BLaER1 treated with 17β-estradiol and CSF1 and Interleukin-3, amounts not matched to agents 10 nM and 100 nM (cell line): ENCODE measurements around the gene PKHD1.

Experiments
- H3K27ac ChIP-seq, 11 experiments: shearing (Covaris generic); formaldehyde crosslinking; 2 replicates each; pipeline ENCODE4 v1.8.1; 2022
- H3K27me3 ChIP-seq, 11 experiments: shearing (Covaris generic); formaldehyde crosslinking; 2 replicates each; pipeline ENCODE4 v1.8.1; 2022
- H3K36me3 ChIP-seq, 11 experiments: shearing (Covaris generic); formaldehyde crosslinking; 2 replicates each; pipeline ENCODE4 v1.8.1; 2022
- H3K4me1 ChIP-seq, 10 experiments: shearing (Covaris generic); formaldehyde crosslinking; 2 replicates each; pipeline ENCODE4 v1.8.1; 2022
- H3K4me2 ChIP-seq, 11 experiments: shearing (Covaris generic); formaldehyde crosslinking; 2 replicates each; pipeline ENCODE4 v1.8.1; 2022
- H3K4me3 ChIP-seq, 10 experiments: shearing (Covaris generic); formaldehyde crosslinking; 2 replicates each; pipeline ENCODE4 v1.8.1; 2022
- H3K9ac ChIP-seq, 11 experiments: shearing (Covaris generic); formaldehyde crosslinking; 2 replicates each; pipeline ENCODE4 v1.8.1; 2022
- H3K9me3 ChIP-seq, 11 experiments: shearing (Covaris generic); formaldehyde crosslinking; replicated peaks in 1 of 11; 2 replicates each; pipeline ENCODE4 v1.8.1; 2022
- H4K20me1 ChIP-seq, 11 experiments: shearing (Covaris generic); formaldehyde crosslinking; 2 replicates each; pipeline ENCODE4 v1.8.1; 2022
- Cebpa-rat ChIP-seq, 11 experiments: shearing (Covaris generic); IDR thresholded peaks; 2 replicates each; pipeline ENCODE4 v1.8.1; 2022

The PKHD1 gene

GRCh38 chr6:52108128-52108527 is 20.7 kb upstream of the PKHD1 start:
- Histone ChIP-seq H3K4me3 (no peak overlapping the region), H3K4me1 (peaks cover 0 to 16% (median 6%) of the 10 kb centered on the region in 10 experiments; a peak in 15 of 20 replicates), H3K9me3 (peaks cover 7 to 21% (median 15%) of the 10 kb centered on the region in 11 experiments; a peak in 13 of 22 replicates), H3K36me3 (no peaks in the 10 kb centered on the region), H4K20me1 (no peaks in the 10 kb centered on the region), H3K9ac (no peak overlapping the region), H3K4me2 (no peak overlapping the region), H3K27me3 (no peaks in the 10 kb centered on the region), H3K27ac (no peak overlapping the region)
- no peak for TF ChIP-seq Cebpa-rat (IDR thresholded peaks at IDR 0.05)

GRCh38 chr6:52106994-52107393 is 19.6 kb upstream of the PKHD1 start:
- Histone ChIP-seq H3K4me2 (peak overlapping the region in 3 of 11 experiments; percentile 9 to 17 (median 10); a peak in 3 of 22 replicates), H3K4me1 (peaks cover 0 to 27% (median 18%) of the 10 kb centered on the region in 10 experiments; a peak in 16 of 20 replicates), H3K4me3 (no peak overlapping the region), H3K9me3 (peaks cover 5 to 13% (median 11%) of the 10 kb centered on the region in 11 experiments; a peak in 13 of 22 replicates), H3K27ac (no peak overlapping the region), H3K9ac (no peak overlapping the region), H3K36me3 (no peaks in the 10 kb centered on the region), H4K20me1 (no peaks in the 10 kb centered on the region), H3K27me3 (no peaks in the 10 kb centered on the region)
- TF ChIP-seq Cebpa-rat (IDR thresholded peaks at IDR 0.05) = no peak

GRCh38 chr6:52104979-52105378 is 17.6 kb upstream of the PKHD1 start:
- Histone ChIP-seq H3K4me3 (no peak overlapping the region), H3K9ac (no peak overlapping the region), H3K4me2 (no peak overlapping the region), H4K20me1 (no peaks in the 10 kb centered on the region; a peak in 1 of 22 replicates), H3K27me3 (no peaks in the 10 kb centered on the region), H3K36me3 (no peaks in the 10 kb centered on the region), H3K4me1 (peaks cover 0 to 32% (median 19%) of the 10 kb centered on the region in 10 experiments; a peak in 16 of 20 replicates), H3K9me3 (no peaks in the 10 kb centered on the region), H3K27ac (no peak overlapping the region)
- no peak for TF ChIP-seq Cebpa-rat (IDR thresholded peaks at IDR 0.05)

GRCh38 chr6:52103623-52104022 is 16.2 kb upstream of the PKHD1 start:
- Histone ChIP-seq H3K4me1 (peaks cover 0 to 32% (median 19%) of the 10 kb centered on the region in 10 experiments; a peak in 16 of 20 replicates), H4K20me1 (no peaks in the 10 kb centered on the region; a peak in 1 of 22 replicates), H3K9ac (no peak overlapping the region), H3K4me3 (no peak overlapping the region), H3K27ac (no peak overlapping the region), H3K27me3 (no peaks in the 10 kb centered on the region), H3K9me3 (no peaks in the 10 kb centered on the region), H3K4me2 (peak overlapping the region in 6 of 11 experiments; percentile 33 to 73 (median 61); a peak in 13 of 22 replicates), H3K36me3 (no peaks in the 10 kb centered on the region)
- no peak for TF ChIP-seq Cebpa-rat (IDR thresholded peaks at IDR 0.05)

DNA sequence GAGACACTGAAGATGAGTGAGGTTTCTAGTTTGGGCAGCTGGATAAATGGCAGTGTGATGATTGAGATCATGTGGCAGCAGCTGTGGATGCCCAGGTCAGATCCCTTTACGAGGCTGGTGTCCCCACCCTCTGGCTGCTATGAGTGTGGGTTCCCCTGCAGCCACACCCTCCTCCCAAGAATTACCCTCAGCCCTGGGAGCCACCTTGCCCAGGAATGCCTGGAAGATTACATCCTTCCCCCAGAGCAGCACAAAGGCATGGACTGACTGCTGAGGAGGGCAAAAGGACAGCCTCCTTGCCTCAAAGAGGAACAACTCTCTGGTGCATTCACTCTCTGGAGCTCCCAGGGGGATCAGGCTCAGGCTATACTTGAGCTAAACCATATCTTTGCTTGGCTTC is 15.0 kb upstream of the PKHD1 start:
- Histone ChIP-seq H3K9me3 (peaks cover 0 to under 1% (median 0%) of the 10 kb centered on the region in 11 experiments; a peak in 5 of 22 replicates), H3K9ac (no peak overlapping the region), H3K36me3 (no peaks in the 10 kb centered on the region), H3K27ac (no peak overlapping the region), H4K20me1 (no peaks in the 10 kb centered on the region; a peak in 1 of 22 replicates), H3K4me2 (peak overlapping the region in 9 of 11 experiments; percentile 33 to 73 (median 54); a peak in 17 of 22 replicates), H3K4me3 (no peak overlapping the region), H3K4me1 (peaks cover 0 to 32% (median 19%) of the 10 kb centered on the region in 10 experiments; a peak in 16 of 20 replicates), H3K27me3 (no peaks in the 10 kb centered on the region)
- no peak for TF ChIP-seq Cebpa-rat (IDR thresholded peaks at IDR 0.05)

- H3K9me3 ChIP-seq = peaks cover 0 to 20% (median 12%) of the 10 kb centered on the region in 11 experiments; a peak in 14 of 22 replicates
- H3K36me3 ChIP-seq = no peaks in the 10 kb centered on the region
- no peak overlapping the region for H3K4me2 ChIP-seq
- H3K27me3 ChIP-seq = no peaks in the 10 kb centered on the region
- no peaks in the 10 kb centered on the region; a peak in 1 of 22 replicates for H4K20me1 ChIP-seq
- TF ChIP-seq Cebpa-rat (IDR thresholded peaks at IDR 0.05) = peak in 1 of 11 experiments; percentile 22; a peak in 1 of 22 replicates
- H3K4me1 ChIP-seq = peaks cover 0 to 22% (median 18%) of the 10 kb centered on the region in 10 experiments; a peak in 16 of 20 replicates
- no peak overlapping the region for H3K4me3 ChIP-seq
- H3K27ac ChIP-seq = no peak overlapping the region
- no peak overlapping the region for H3K9ac ChIP-seq
Observed at GRCh38 chr6:52098721-52099120, 11.3 kb upstream of the PKHD1 start.

DNA sequence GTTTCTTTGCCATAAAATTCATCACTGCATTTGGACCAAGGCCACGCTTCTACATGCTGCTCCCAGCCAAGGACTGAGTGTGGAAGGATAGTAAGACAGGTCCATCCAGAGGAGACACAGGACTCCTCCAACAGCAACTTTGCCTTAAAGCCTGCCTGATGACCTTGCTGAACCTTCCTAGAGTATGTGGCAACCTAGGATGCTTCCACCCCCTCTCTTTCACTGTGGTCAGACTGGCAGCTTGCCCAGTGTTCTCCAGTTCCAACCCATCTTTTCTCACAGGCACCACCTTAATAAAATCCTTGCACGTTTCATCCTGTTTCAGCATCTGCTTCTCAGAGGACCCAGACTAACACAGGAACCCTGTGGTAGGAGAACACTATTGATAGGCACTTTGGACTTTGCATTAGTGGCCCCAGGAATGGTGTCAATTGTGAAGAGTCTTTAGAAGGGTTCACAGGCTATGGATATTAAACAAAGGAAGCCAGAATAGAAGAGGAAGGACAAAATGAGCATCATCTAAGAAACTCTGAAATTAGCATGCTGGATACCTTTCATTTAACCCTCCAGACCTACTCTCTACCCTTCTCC is 2.4 kb upstream of the PKHD1 start:
- TF ChIP-seq Cebpa-rat (IDR thresholded peaks at IDR 0.05) = no peak; a peak in 1 of 22 replicates
- peaks cover 0 to 10% (median 4%) of the 10 kb centered on the region in 10 experiments; a peak in 4 of 20 replicates for H3K4me1 ChIP-seq
- no peak overlapping the region for H3K4me3 ChIP-seq
- no peaks in the 10 kb centered on the region for H4K20me1 ChIP-seq
- H3K4me2 ChIP-seq = peak overlapping the region in 5 of 11 experiments; percentile 0 to 30 (median 7); a peak in 6 of 22 replicates
- no peaks in the 10 kb centered on the region for H3K27me3 ChIP-seq
- no peaks in the 10 kb centered on the region for H3K9me3 ChIP-seq
- H3K9ac ChIP-seq = no peak overlapping the region
- no peaks in the 10 kb centered on the region for H3K36me3 ChIP-seq
- H3K27ac ChIP-seq = no peak overlapping the region

GRCh38 chr6:52086741-52087140 is 672 bp downstream of the PKHD1 start:
- Histone ChIP-seq H3K4me3 (no peak overlapping the region), H3K9me3 (no peaks in the 10 kb centered on the region), H3K4me1 (peaks cover 0 to 10% (median 4%) of the 10 kb centered on the region in 10 experiments; a peak in 4 of 20 replicates), H3K4me2 (no peak overlapping the region), H3K27me3 (no peaks in the 10 kb centered on the region), H3K27ac (no peak overlapping the region), H3K36me3 (no peaks in the 10 kb centered on the region), H3K9ac (no peak overlapping the region), H4K20me1 (no peaks in the 10 kb centered on the region)
- no peak for TF ChIP-seq Cebpa-rat (IDR thresholded peaks at IDR 0.05)

- Histone ChIP-seq H3K27ac (no peak overlapping the region), H3K4me1 (peaks cover 0 to 13% (median 2%) of the 10 kb centered on the region in 10 experiments; a peak in 2 of 20 replicates), H3K27me3 (no peaks in the 10 kb centered on the region), H3K9me3 (no peaks in the 10 kb centered on the region), H4K20me1 (no peaks in the 10 kb centered on the region), H3K36me3 (no peaks in the 10 kb centered on the region), H3K4me2 (no peak overlapping the region), H3K4me3 (no peak overlapping the region), H3K9ac (no peak overlapping the region)
- TF ChIP-seq Cebpa-rat (IDR thresholded peaks at IDR 0.05) = peak in 9 of 11 experiments; percentile 46 to 98 (median 91); a peak in 16 of 22 replicates
Observed at GRCh38 chr6:52081237-52081636, 6.2 kb downstream of the PKHD1 start.
